ENCODE data around the gene VAT1L. TPM values are rescaled to one million over a fixed set of nuclear protein-coding genes. Genes with fewer than 3 reads are reported as not detected.

VAT1L gene
- total RNA-seq, 1 donor from 2014 or later = not detected

GRCh38 chr16:77868052-77868451, 79.7 kb downstream of the VAT1L start:
- intact Hi-C loops (cut with micrococcal nuclease) = no loop called here

- intact Hi-C loops (cut with micrococcal nuclease) = no loop called here
Measured at GRCh38 chr16:77868478-77868877, 80.1 kb downstream of the VAT1L start.

GRCh38 chr16:77869997-77870813, 81.8 kb downstream of the VAT1L start:
- intact Hi-C loops (cut with micrococcal nuclease) = no loop called here

GRCh38 chr16:77871932-77872331, 83.6 kb downstream of the VAT1L start:
- intact Hi-C loops (cut with micrococcal nuclease) = no loop called here

GRCh38 chr16:77873066-77873465, 84.7 kb downstream of the VAT1L start:
- intact Hi-C loops (cut with micrococcal nuclease) = no loop called here

DNA sequence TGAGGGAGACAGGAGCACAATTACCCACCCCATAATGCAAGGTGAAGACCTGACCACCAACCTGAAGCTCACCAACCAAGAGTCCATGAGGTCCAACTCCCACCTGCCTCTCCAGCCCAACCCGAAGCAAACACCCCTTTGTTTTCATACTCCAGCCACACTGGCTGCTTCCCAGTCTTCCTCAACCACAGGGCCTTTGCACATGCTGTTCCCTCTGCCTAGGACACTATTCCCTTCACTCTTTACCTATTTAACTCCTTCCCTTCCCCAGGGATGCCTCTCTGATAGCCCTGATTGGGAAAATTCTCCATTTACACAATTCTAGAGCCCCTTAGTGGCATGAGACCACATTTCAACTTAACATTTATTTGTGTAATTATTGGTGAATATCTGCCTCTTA, 86.0 kb downstream of the VAT1L start:
- intact Hi-C loops (cut with micrococcal nuclease) = no loop called here

DNA sequence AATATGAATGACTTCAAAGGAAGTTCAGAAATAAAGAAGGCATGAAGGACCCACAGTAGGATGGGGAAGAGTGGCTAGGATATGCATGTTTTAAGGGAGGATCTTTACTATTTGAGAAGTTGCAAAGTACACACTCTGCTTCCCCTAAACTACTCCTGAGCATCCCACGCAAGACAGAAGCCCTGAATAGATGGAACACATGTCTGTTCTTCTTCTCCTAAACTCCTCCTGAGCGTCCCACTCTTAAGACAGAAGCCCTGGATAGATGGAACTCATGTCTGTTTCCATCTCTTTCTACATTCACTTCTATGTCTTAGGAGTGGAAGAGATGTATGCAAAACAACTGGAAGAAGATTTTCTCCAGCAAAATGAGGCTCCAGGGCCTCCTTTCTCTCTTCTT, 88.4 kb downstream of the VAT1L start:
- intact Hi-C loops (cut with micrococcal nuclease) = no loop called here

DNA sequence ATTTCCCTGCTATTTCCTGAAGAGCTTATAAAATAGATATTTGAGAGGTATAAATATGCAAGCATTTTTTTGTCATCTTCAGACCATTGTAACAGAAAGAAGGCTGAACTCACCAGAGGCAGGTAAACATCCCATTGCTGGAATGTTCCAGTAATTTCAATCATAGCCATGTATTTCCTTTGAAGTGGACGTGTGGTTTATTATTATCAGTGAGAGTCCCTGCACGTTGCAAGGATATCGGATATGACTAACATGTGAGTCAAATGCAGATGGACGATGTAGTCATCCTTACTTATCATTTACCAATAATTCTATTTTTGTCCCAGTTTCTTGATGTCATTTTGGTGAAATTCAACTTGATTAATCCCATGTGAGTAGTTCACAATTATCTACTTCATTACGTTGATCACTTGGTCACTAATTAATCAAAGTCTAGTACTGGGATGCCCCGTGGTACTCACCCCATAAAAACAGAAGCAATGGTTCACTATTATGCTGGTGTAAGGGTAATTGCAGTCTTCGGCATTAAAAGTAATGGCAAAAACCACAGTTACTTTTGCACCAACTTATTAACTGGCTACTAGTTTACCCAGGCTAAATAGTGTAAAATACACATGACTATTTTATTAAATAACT, 89.5 kb downstream of the VAT1L start:
- intact Hi-C loops (cut with micrococcal nuclease) = no loop called here

GRCh38 chr16:77881355-77882030, 93.1 kb downstream of the VAT1L start:
- intact Hi-C loops (cut with micrococcal nuclease) = no loop called here

DNA sequence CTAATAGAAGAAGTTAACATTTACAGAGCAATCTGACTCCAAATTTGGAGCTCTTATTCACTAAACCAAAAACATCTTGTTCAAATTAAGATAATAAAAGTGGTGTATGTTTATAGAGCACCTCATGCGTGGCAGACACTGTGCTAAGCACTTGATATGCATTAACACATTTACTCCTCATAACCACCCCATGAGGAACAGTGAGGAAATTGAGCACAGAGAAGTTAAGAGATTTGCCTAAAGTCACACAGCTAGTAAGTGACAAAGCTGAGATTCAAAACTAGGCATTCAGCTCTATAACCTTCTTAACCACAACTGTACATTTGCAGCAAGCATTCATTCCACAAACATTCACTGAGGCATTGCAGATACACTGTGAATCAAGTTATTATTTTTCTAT, 94.0 kb downstream of the VAT1L start:
- intact Hi-C loops (cut with micrococcal nuclease) = no loop called here

DNA sequence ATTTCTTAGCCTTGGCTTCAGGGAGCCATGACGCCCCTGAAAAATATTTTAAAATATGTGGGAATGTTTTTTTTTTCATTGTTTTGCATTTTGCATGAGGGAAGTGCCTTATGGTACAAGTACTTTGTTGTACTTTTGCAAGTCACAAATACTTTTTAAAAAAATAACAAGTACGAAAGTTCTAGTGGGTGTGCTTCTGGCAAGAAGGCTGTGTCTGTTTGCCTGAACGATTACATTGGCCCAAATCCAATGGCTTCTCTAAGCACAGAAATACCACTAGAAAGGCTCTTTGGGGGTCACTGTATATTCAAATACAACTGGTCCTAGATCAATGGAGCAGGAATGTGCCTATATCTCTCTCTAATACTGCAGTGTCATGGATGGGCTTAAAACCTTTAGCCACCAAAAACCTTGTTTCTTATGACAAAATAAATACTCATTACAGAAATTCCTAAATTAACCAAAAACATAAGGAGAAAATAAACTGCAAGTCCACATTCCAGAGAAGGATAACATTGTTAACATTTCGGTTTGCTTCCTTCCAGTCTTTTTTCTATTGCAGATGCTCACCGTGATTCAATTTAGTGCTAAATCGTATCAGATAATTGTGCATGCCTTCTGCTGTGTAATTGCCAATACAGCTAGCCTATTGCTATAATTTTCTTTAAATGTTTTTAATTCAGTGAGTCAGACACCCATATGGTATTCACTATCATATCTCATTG, 97.4 kb downstream of the VAT1L start:
- intact Hi-C loops (cut with micrococcal nuclease) = no loop called here

DNA sequence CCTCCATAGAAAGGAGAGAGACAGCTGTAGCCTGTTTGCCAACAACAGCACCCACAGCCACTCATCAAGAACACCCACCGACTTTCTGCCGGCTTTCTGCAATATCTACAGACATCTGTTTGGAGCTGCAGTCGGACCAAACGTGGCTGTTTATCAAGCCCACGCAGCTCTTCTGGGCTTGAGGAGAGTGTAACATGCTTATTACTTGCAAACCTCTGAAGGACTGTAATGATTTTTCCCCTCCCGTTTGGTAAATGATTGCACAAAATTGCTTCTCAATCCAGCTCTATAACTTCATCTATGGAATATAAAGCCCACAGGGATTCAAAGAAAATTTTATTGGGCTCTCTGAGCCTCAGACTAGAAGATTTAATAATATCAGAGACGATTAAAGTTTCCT, 100.5 kb downstream of the VAT1L start:
- intact Hi-C loops (cut with micrococcal nuclease) = no loop called here

DNA sequence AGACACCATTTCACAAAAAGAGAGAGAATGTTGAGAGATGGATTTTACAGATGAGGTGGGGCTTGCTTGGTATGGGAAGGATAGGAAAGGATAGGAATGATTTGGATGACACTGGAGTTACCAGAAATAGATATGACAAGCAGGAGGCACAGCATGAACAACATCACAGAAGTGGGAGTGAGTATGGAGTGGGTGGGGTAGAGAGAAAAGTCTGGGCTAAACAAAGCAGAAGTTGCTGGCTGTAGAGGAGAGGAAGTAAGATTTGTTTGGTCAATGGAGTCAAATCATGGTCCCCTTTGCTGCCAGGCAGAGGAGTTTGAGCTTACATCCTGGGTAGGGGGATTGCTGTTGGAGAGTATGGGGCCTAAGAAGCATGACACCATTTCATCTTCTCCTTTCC, 101.7 kb downstream of the VAT1L start:
- intact Hi-C loops (cut with micrococcal nuclease) = no loop called here

GRCh38 chr16:77894162-77894561, 105.8 kb downstream of the VAT1L start:
- intact Hi-C loops (cut with micrococcal nuclease) = no loop called here

GRCh38 chr16:77895962-77896361, 107.6 kb downstream of the VAT1L start:
- intact Hi-C loops (cut with micrococcal nuclease) = no loop called here

- intact Hi-C loops (cut with micrococcal nuclease) = no loop called here
Measured at GRCh38 chr16:77896415-77897128, 108.2 kb downstream of the VAT1L start.

DNA sequence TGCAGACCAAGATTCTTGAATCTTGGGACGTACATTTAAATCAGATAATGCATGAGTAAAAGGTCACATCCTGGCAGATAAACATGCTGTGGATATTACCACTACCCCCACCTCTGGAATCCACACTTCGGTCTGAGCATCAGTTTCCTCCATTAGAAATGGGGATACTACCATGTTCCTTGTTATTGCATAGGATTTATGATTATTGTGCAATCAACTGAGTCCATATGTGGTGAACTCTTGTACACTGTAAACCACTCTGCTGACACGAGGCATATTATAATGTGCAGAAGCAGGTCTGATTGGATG, 108.7 kb downstream of the VAT1L start:
- intact Hi-C loops (cut with micrococcal nuclease) = no loop called here

DNA sequence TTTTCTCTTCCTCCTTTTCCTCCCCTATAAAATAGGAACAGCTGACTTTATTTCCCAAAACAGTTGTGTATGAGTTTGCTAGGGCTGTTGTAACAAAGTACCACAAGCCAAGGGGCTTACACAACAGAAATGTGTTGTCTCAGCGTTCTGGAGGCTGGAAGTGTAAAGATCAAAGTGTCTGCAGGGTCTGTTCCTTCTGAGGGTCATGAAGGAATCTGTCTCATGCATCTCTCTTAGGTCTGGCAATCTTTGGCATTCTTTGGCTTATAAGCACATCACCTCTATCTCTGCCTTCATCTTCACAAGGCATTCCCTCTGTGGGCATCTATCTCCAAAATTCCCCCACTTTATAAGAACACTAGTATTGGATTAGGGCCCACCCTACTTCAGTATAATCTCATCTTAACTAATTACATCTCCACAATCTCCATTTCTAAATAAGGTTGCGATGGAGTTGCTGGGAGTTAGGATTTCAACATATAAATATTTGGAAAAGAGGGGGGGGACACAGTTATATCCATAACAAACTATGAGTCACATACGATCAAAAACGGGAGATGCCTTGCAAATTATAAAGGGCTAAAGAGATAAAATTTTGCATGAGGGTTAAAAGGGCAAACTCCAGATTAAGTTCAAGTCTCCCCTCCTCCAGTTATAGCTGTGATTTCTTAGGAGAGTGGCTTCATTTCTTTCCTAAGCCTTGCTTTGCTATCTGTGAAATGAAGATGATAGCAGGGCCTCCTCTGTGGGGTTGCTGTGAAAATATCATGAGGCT, 109.7 kb downstream of the VAT1L start:
- intact Hi-C loops (cut with micrococcal nuclease) = no loop called here

DNA sequence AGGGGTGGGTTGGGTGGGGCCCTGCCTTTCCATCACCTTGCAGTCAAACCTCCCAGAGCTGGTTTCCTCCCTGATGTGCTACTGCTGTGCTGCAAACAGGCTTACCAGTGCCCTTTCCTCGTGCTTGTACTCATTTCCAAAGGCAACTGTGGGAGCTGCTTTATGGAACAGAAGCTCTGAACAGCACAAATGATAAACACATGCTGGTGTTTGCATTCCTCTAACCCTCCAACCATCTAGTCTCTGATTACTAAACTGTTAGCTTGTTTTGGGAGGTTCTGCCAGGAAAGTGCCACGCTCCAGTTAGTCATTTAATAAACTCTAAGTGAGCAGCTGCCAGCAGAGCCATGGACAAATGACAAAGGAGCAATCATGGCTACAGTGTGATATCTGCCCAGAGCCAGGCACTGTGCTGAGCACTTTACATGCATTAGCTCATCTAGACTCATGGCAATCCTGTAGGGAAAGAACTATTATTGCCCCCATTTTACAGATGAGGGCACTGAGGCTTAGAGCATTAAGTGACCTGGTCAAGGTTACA, 110.4 kb downstream of the VAT1L start:
- intact Hi-C loops (cut with micrococcal nuclease) = no loop called here

GRCh38 chr16:77899416-77899815, 111.1 kb downstream of the VAT1L start:
- intact Hi-C loops (cut with micrococcal nuclease) = no loop called here

Data from T-helper 1 cell treated with Interleukin-12 subunit alpha and Interleukin-12 subunit beta and Interleukin-4 antibody, amounts not matched to agents 30 ng/mL and 1 ng/mL, for 36 hours (primary cell).